GM21529 (cell line): ENCODE data around the gene PTK7.

ENCODE experiments used
- ATAC-seq: cut with Tn5 transposase; IDR thresholded peaks from one replicate; pipeline ENCODE4 v1.9.1; 2021; ENCODE audit not compliant: unreplicated experiment

The PTK7 gene

DNA sequence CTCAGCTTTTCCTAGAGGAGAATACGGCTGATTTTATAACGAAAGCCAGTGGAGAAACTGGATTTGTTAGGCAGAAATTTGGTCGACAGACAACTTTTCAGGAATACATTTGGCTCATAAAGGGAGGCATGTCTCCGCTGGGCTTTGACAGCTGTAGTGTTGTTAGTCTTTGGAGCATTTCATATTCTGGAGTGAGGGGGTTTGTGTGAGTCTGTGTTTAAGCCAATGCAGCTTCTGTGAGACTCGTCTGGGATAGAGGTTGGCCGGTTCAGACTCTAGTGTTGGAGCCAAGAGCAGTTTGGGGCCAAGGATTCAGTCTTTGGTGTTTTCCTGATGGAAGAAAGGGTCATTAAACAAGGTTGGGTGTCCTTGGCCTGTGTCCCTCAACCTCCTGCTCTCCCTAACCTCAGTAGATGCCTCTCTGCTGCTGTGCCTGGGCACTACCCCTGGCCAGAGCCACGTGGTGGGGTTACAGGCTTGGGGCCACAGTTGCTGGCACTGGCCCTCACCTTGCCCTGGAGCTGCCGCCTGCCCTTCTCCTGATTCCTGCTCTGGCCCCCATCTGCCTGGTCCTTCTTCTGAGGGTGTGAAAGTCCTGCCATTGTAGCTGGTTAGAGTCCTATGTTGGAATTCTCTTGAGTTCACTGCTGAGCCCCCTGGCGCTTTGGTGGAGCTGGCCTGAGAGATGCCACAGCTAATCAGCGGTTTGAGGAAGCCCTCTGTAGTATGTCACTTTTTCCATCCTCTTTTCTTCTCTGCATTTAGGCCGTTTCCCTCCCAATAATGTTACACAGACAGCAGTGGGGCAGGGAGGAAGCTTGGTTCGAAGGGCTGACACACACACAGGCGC is 6.9 kb downstream of the PTK7 start:
- no peak for ATAC-seq

DNA sequence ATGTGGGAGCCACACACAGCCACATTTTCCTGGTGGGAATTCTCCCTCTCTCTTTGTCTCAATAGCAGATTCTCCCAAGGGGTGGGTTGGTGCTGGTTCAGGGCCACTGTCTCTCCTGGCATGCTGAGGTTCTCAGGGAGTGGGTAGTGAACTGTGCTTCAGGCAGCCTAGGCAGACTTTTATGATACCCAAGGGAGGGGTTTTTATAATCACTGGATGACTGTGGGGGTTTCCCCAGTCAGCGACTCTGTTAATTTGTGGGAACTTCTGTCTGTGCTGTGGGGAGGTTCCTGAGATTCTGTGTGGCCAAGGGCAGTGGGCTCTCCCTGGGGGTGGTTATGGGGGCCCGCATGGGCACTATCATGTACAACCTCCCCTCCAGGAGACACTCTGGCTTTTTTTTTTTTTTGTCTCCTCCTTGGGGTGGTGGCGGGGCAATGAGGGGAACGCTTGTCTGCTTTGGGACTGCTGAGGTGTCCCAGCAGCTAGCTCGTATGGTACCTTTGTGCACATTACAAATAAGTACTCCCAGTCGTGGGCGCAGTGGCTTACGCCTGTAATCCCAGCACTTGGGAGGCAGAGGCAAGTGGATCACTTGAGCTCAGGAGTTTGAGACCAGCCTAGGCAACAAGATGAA is 10.0 kb downstream of the PTK7 start:
- no peak for ATAC-seq

DNA sequence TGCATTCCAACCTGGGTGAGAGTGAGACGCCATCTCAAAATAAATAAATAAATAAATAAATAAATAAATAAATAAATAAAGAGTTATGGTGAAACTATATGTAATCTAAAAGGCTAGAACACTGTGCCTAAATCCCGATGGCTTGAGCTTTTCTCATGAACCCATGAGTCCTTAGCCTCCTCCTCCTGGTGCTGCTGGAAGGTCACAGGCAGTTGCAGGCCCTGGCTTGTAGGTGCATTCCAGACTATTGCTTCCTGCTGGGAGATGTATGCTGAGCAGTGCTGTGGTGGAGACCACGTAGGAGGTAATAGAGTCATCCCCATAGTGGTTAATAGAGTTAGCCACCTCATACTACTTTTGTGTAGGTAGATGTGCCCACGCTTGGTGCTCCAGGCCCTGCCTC is 12.5 kb downstream of the PTK7 start:
- no peak for ATAC-seq

DNA sequence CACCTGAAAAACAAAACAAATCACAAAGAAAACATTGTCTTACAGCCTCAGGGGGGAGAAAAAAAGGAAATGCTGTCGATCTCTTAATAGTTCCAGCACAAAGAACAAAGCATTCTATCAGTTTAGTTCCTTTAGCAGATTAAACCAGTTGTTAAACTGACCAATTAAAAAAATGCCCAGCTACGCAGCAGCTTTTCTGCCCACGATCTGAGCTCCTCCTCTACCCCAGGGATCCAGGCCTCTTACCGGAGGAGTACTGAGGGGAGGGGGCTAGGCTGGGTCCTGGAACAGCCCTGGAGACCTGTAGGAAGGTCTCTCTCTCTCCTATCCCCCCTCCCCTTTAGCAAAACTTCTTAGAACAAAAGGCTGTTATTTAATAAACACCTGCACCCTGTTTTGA is 13.4 kb downstream of the PTK7 start:
- no peak for ATAC-seq

DNA sequence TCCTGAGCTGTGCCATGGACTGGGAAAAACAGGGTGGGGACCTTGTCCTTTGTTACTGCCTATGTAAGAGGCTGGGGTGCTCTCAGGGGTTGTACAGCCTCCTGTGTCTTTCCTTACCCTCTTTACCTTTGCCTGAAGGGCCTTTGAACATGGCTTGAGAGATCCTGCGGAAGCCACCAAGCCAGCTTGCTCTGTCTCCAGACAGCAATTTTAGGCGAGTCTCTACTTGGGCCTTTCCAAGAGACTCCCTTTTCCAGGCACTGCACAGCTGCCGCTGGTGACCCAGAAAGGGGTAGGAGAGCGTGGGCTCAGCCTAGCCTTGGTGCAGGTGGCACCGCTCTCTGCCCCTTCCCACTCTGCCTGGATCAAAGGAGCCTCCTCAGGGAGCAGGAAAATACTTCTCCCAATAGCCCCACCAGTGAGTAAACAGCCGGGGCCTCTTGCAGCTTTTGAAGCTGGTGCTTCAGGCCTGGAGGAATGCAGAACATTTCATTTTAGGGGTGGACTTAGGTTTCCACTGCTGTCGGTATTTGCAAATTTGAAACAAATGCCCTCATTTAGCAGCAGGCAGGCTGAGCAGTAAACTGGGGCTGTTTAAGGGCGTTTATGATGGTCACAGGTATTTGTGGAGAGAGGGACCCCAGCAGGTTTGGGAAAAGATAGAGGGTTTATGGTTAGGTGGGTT is 13.9 kb downstream of the PTK7 start:
- ATAC-seq: no peak

DNA sequence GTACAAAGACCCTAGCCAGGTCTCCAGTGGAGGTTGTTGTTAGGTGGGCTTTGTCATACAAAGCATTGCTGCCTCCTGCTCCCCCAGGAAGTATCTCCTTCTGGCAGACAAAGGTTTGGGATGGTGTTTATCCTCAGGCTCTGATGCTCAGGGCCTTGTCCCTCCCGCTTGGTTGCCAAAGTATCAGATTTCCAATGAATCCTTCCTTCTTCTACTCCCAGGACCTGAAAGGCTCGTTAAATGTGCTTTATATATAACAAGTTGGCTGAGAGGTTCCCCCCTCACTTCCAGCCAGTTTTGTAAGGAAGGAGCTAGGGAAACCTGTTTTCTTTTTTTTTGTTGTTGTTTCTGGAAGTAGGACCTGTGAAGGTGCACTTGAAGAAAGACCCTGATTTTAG is 14.4 kb downstream of the PTK7 start:
- no peak for ATAC-seq

DNA sequence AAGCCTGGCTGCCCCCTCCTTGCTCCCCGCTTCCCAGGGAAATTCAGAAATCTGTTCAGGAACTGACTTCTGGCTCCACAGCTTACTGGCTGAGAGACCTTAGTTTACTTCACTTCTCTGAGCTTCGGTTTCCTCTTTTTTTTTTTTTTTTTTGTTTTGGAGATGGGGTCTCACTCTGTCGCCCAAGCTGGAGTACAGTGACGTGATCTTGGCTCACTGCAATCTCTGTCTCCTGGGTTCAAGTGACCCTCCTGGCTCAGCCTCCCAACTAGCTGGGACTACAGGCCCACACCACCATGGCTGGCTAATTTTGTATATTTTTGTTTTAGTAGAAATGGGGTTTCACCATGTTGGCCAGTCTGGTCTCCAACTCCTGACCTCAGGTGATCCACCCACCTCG is 14.9 kb downstream of the PTK7 start:
- no peak for ATAC-seq

DNA sequence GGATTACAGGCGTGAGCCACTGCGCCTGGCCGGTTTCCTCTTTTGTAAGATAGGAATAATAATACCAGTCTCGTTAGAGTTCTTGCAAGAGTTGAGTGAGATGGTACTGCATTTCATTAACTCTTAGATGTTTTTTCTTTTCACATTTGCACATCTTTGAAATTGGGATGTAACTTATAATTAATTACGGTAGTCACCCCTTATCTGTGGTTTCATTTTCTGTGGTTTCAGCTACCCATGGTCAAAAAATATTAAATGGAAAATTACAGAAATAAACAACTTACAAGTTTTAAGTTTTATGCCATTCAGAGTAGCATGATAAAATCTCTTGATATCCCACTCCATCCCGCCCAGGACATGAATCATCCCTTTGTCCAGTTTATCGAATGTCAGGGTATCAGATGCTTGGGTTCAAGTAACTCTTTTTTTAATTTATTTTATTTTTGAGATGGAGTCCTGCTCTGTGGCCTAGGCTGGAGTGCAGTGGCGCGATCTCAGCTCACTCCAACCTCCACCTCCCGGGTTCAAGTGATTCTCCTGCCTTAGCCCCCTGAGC is 15.4 kb downstream of the PTK7 start:
- ATAC-seq: no peak

DNA sequence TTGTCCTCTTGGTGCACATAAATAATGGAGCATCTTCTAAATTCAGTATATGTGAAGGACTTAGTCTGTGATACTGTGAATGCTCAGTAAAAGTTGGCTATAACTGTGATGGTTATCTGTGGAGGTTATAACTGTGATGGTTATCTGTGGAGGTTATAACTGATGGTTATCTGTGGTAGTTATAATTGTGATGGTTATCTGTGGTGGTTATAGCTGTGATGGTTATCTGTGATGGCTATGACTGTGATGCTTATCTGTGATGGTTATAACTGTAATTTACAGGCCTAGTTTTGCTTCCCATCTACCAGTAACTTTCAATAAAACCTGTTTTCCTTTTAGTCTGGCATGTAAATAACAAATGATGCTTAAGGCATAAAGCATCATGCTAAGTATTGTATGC is 16.5 kb downstream of the PTK7 start:
- ATAC-seq: no peak

DNA sequence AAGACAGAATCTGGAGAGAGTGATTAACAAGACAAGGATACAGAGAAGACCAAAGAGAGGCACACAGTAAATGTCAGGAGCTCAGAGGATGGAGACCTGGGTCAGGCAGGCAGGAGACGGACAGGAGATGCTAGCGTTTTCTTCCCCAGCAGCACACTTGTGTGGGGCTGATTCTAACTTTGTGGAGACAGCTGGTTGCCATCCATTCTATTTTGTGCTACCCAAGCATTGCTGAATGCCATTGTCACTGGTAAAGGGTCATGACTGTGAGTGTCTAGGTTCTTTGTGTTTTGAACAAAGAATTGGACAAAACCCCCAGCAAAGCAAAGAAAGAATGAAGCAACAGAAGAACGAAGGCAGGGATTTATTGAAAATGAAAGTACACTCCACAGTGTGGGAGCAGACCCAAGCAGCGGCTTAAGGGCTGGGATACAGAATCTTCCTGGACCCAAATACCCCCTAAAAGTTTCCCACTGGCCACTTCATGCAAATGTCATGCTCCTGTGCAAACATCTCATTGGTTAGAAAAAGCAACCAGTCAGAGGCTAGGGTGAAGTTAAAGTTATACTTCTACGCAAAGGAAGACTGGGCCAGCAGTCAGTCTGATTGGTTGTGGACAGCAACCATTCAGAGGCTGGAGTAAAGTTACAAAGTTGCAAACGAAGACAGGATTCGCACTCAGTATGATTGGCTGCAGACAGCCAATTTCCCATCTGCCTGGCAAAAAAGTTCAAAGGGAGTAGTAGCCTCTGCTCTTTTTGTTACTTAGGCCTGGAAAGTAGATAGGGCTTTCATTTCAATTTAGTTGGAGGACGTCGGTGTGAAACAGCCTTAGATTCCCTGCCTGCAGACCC is 17.5 kb downstream of the PTK7 start:
- ATAC-seq: no peak

DNA sequence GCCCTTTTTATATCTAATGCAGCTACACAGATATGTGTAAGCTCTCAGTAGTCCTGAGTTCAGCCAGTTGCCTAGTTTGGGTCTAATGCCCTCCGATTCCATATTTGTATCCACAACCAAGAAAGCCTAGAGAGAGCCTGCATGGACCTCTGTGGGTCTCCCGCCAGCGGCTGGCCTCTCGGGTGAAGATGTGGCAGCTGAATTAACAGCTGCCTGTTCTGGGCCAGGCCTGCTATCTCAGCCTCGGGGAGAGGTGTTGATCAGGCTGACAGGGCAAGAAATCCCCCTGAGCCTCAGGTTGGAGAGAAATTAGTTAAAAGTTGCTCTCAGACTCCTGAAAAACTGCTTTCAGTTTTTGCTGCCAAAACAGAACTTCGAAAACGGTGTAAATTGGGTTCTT is 19.8 kb downstream of the PTK7 start:
- no peak for ATAC-seq

DNA sequence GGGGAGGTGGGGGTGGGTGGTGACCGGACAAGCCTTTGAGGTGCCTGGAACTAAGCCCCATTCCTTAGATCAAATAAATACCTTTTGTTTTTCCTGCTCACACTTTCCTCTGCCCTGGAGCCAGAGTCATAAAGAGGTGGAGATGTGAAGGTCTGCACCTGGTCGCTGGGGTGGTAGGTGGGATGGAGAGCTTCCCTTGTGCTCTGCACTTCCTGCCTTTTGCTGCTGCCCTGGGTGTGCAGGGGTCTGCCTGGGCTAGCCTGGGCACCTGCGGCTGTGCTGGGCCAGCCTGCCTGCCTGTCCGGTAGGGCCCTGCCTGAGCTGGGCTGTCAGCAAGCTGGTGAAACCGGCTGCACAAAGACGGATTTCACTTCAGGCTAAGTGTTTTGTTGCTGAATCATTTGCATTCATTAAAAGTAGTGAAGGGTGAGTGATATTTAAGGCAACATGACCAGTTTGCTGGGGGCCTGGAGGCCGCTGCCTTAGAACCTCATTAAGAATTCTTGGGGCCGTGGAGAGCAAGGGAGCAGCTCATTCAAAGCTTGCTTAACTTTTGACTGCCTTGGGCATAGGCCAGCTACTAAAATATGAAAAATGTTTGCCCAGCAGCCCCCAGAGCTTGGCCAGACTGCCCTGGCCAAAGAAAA is 20.5 kb downstream of the PTK7 start:
- no peak for ATAC-seq

DNA sequence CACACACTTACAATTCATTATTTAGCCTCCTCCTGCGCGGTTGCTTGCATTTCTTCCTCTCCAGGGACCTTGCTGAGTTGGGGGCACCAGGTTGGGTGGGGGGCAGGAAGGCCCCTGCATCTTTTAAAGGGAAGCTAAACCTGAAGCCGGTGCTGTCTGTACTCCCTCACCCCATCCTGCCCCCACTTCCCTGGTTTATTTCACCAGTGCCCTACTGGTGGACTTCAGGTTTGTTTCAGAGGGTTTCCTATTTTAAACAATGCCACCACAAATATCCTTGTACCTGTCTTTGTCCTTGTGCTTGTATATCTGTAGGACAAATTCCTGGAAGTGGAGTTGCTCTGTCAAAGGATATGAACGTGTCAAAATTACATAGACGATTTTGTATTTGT is 21.0 kb downstream of the PTK7 start:
- no peak for ATAC-seq

DNA sequence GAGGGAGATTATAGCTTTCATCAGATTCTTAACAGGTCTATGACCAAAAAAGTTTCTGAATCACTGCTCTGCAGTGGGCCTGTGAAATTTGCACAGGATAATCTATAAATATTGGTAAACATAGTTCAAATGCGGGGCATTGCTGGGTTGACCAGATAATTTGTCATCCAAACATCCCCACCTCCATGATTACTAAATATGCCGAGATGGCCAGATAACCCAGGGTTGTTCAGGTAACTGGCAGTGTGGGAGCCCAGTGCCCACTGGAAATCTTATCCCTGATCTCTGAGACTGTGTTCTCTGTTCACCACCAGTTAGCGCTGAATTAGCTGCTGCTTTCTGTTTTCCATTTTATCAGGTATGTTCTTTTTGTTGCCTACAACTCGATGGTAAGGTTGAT is 21.4 kb downstream of the PTK7 start:
- ATAC-seq: no peak

DNA sequence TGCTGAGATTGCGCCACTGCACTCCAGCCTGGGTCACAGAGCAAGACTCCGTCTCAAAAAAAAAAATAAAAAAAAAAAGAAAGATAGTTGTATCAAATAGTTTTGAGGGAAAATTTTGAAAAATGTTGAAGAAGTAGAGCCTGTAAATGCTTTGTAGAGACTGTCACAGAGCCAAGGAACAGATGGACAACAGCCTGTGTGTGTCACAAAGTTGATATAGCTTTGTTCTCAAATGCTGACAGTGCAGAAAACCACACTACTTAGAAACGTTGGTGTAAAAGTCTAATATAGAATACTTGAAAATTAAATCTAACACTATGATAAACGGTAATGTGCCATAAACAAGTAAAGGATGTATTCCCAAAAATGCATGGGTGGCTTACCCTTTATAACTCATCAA is 25.4 kb downstream of the PTK7 start:
- ATAC-seq: no peak

DNA sequence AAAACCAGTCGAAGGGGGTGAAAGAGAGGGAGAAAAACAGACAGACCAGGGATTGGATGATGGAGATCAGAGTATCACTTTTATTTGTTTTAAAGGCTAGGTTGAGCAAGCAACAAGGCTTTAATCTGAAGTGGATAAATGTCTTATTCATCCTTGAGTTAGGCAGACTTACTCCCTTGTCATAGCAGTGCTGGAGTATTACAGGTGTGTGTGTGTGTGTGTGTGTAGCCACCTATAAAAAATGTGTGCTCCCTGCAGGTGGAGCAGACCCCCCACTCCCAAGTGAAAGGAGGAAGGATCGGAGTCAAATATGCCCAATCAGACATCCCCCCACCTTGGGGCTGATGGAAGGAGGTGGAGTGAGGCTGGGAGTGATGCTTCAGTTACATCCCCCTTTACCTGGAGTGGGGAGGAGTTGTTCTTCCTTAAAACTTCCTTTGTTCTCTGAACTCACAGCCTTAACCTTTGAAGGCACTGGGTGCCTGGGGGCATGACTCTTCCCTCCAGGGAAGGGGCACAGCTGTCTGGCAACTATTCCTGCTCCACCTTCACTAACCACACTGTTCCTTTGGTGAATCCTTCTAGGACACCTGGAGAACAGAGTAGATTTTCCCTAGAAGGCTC is 27.3 kb downstream of the PTK7 start:
- ATAC-seq: no peak

DNA sequence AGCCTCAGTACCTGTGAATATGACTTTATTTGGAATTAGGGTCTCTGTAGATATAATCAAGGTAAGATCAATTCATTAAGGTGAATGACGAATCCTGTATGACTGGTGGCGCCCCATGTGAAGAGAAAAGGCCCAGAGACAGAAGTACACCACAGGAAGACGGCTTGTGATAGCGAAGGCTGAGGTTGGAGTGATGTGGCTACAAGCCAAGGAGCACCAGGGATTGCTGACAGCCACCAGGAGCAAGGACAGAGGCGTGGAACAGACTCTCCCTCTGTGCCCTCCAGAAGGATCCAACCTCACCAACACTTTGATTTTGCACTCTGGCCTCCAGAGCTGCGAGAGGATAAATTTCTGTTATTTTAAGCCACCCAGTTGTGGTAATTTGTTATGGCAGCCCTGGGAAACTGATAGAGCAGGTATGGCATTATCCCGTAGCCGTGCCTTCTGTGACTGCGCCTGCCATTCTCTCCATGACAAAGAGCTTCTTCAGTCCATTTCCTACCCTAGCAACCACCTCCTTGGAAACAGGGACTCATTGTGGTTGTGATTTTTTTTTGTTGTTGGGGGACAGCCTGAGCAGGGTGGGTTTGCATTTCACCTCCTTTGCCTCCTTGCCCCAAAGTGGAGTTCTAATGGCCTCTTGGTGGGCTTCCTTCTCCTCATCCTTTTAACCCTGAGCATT is 29.6 kb downstream of the PTK7 start:
- ATAC-seq: no peak

DNA sequence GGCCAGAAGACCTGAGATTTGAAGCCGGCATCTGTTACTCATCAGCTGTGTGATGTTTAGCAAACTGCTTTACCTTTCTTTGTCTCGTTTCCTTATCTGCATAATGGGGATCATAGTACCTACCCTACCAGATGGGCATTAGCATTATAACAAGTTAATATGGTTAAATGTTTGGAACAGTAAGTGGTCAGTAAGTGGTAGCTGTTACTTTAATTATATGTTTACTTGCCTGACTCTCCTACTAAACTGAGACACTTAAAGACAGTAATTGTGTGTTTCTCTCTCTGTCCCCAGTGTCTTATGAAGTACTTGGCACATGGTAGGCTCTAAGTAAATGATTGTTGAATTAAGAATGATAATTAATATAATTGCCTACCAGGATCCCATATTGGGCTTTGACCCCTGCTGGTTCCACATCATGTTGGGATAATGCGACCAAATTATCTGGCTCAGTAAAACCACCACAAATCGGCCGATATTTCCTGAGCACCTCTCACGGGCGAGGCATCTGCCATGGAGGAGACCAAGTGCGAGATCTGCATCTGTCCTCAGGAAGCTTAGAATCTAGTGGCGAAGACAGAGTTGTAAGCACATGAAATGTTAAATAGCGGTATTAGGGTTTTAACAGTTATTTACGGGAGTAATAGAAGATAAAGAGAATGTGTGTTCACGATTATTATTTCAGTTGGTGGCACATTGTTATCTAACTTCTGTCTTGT is 31.4 kb downstream of the PTK7 start:
- no peak for ATAC-seq
